Measurements from ENCODE around the gene SEC11A.
"Not testable (repeated sequence)": the region's sequence is repeated elsewhere in the genome, so short reads cannot be mapped to it uniquely, and the experiment has no call there.

- TF ChIP-seq, protein P1, sequence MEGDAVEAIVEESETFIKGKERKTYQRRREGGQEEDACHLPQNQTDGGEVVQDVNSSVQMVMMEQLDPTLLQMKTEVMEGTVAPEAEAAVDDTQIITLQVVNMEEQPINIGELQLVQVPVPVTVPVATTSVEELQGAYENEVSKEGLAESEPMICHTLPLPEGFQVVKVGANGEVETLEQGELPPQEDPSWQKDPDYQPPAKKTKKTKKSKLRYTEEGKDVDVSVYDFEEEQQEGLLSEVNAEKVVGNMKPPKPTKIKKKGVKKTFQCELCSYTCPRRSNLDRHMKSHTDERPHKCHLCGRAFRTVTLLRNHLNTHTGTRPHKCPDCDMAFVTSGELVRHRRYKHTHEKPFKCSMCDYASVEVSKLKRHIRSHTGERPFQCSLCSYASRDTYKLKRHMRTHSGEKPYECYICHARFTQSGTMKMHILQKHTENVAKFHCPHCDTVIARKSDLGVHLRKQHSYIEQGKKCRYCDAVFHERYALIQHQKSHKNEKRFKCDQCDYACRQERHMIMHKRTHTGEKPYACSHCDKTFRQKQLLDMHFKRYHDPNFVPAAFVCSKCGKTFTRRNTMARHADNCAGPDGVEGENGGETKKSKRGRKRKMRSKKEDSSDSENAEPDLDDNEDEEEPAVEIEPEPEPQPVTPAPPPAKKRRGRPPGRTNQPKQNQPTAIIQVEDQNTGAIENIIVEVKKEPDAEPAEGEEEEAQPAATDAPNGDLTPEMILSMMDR (IDR thresholded peaks at IDR 0.05) = not testable (repeated sequence)
- TF ChIP-seq ZFX (IDR thresholded peaks at IDR 0.05; ENCODE audit: borderline replicate concordance) = not testable (repeated sequence)
Observed at GRCh38 chr15:84735480-84736061, 19.6 kb upstream of the SEC11A start.
